ENCODE results near the gene MACO1. TPM values are rescaled to one million over a fixed set of nuclear protein-coding genes. Genes with fewer than 3 reads are reported as not detected.
A peak's percentile ranks its signal among the peaks of the same experiment; 100 is the strongest.

The MACO1 gene
- total RNA-seq, 1 donor from 2014 or later = 24.9 TPM

- TF ChIP-seq, protein P1, sequence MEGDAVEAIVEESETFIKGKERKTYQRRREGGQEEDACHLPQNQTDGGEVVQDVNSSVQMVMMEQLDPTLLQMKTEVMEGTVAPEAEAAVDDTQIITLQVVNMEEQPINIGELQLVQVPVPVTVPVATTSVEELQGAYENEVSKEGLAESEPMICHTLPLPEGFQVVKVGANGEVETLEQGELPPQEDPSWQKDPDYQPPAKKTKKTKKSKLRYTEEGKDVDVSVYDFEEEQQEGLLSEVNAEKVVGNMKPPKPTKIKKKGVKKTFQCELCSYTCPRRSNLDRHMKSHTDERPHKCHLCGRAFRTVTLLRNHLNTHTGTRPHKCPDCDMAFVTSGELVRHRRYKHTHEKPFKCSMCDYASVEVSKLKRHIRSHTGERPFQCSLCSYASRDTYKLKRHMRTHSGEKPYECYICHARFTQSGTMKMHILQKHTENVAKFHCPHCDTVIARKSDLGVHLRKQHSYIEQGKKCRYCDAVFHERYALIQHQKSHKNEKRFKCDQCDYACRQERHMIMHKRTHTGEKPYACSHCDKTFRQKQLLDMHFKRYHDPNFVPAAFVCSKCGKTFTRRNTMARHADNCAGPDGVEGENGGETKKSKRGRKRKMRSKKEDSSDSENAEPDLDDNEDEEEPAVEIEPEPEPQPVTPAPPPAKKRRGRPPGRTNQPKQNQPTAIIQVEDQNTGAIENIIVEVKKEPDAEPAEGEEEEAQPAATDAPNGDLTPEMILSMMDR (IDR thresholded peaks at IDR 0.05; ENCODE audit: insufficient read depth, low read length, poor library complexity, severe bottlenecking) = no peak
- no peak overlapping the region for H3K4me3 ChIP-seq (ENCODE audit: low read depth, low read length)
- no peak for DNase-seq (ENCODE audit: low read depth)
Measured at GRCh38 chr1:25425098-25426085, 5.3 kb upstream of the MACO1 start.

GRCh38 chr1:25427696-25428095, 3.0 kb upstream of the MACO1 start:
- no peak overlapping the region for H3K4me3 ChIP-seq (ENCODE audit: low read depth, low read length)
- TF ChIP-seq, protein P1 (IDR thresholded peaks at IDR 0.05; ENCODE audit: insufficient read depth, low read length, poor library complexity, severe bottlenecking) = no peak
- no peak for DNase-seq (ENCODE audit: low read depth)
- H3K27me3 ChIP-seq (ENCODE audit: control insufficient read depth, insufficient read depth, low read length) = no peaks in the 10 kb centered on the region
- no peaks in the 10 kb centered on the region for H3K36me3 ChIP-seq (ENCODE audit: control insufficient read depth, insufficient read depth, low read length)

More at GRCh38 chr1:25425098-25426085, 5.3 kb upstream of the MACO1 start:
- H3K36me3 ChIP-seq (ENCODE audit: control insufficient read depth, insufficient read depth, low read length) = no peaks in the 10 kb centered on the region
- no peaks in the 10 kb centered on the region for H3K27me3 ChIP-seq (ENCODE audit: control insufficient read depth, insufficient read depth, low read length)

GRCh38 chr1:25428475-25429166, 2.1 kb upstream of the MACO1 start:
- Histone ChIP-seq H3K27me3 (ENCODE audit: control insufficient read depth, insufficient read depth, low read length) (no peaks in the 10 kb centered on the region), H3K36me3 (ENCODE audit: control insufficient read depth, insufficient read depth, low read length) (no peaks in the 10 kb centered on the region)

GRCh38 chr1:25430967-25431881, 527 bp downstream of the MACO1 start:
- TF ChIP-seq, protein P1 (IDR thresholded peaks at IDR 0.05; ENCODE audit: insufficient read depth, low read length, poor library complexity, severe bottlenecking) = no peak

More at GRCh38 chr1:25428475-25429166, 2.1 kb upstream of the MACO1 start:
- H3K4me3 ChIP-seq (ENCODE audit: low read depth, low read length) = no peak overlapping the region
- TF ChIP-seq, protein P1 (IDR thresholded peaks at IDR 0.05; ENCODE audit: insufficient read depth, low read length, poor library complexity, severe bottlenecking) = no peak
- DNase-seq (ENCODE audit: low read depth) = no peak

GRCh38 chr1:25431955-25432719, 1.4 kb downstream of the MACO1 start:
- Histone ChIP-seq H3K27me3 (ENCODE audit: control insufficient read depth, insufficient read depth, low read length) (no peaks in the 10 kb centered on the region), H3K36me3 (ENCODE audit: control insufficient read depth, insufficient read depth, low read length) (no peaks in the 10 kb centered on the region), H3K4me3 (ENCODE audit: low read depth, low read length) (peak overlapping the region; percentile 89)
- no peak for DNase-seq (ENCODE audit: low read depth)
- TF ChIP-seq, protein P1 (IDR thresholded peaks at IDR 0.05; ENCODE audit: insufficient read depth, low read length, poor library complexity, severe bottlenecking) = no peak

More at GRCh38 chr1:25430967-25431881, 527 bp downstream of the MACO1 start:
- H3K4me3 ChIP-seq (ENCODE audit: low read depth, low read length) = peak overlapping the region; percentile 89
- H3K27me3 ChIP-seq (ENCODE audit: control insufficient read depth, insufficient read depth, low read length) = no peaks in the 10 kb centered on the region
- no peaks in the 10 kb centered on the region for H3K36me3 ChIP-seq (ENCODE audit: control insufficient read depth, insufficient read depth, low read length)
- no peak for DNase-seq (ENCODE audit: low read depth)
